H1 (cell line): Measurements from ENCODE around the gene SAXO1. TPM values are rescaled to one million over a fixed set of nuclear protein-coding genes. Genes with fewer than 3 reads are reported as not detected.

Source experiments
- CTCF ChIA-PET: fragments of 300-600 bp; sonication (Branson Sonifier 250); formaldehyde crosslinking; loops from one replicate; lab custom pipeline; 2021; ENCODE audit not compliant: partially characterized antibody; lab: Charles Lee
- POLR2A ChIA-PET: fragments of 300-600 bp; sonication (Branson Sonifier 250); formaldehyde crosslinking; loops from one replicate; lab custom pipeline; 2021; ENCODE audit warnings: inconsistent platforms; ENCODE audit not compliant: partially characterized antibody; lab: Charles Lee
- DNase-seq, 2 experiments: peaks; one replicate each; pipeline versions ENCODE4 v3.0.0 to v3.0.0-alpha.2; 2010 to 2022; ENCODE audit warnings: low spot score in 2 of 2, low read depth in 1 of 2, mixed read lengths in 1 of 2
- FAIRE-seq: peaks from 2 replicates; lab custom pipeline; 2011; peaks lifted over from hg19 to GRCh38; lab: Jason Lieb, UNC
- H2AFZ ChIP-seq: 2 replicates; pipeline ENCODE4 v1.8.1; 2012; ENCODE audit warnings: low read length, inconsistent platforms
- H2AK5ac ChIP-seq: 2 replicates; pipeline ENCODE4 v1.6.1; 2013; ENCODE audit warnings: low read depth, low read length
- H2BK120ac ChIP-seq: replicated peaks from 2 replicates; pipeline ENCODE3; 2013; ENCODE audit warnings: low read depth, low read length, inconsistent platforms
- H2BK12ac ChIP-seq: 2 replicates; pipeline ENCODE4 v1.6.1; 2013; ENCODE audit warnings: low read depth, low read length
- H2BK15ac ChIP-seq: 2 replicates; pipeline ENCODE4 v1.6.1; 2013; ENCODE audit warnings: low read length
- H2BK20ac ChIP-seq: 2 replicates; pipeline ENCODE4 v1.6.1; 2013; ENCODE audit warnings: low read length
- H2BK5ac ChIP-seq: 2 replicates; pipeline ENCODE4 v1.6.1; 2013; ENCODE audit warnings: low read depth, low read length
- H3K14ac ChIP-seq: 2 replicates; pipeline ENCODE4 v1.6.1; 2013; ENCODE audit warnings: inconsistent platforms; ENCODE audit not compliant: insufficient read length
- H3K18ac ChIP-seq: 2 replicates; pipeline ENCODE4 v1.6.1; 2013; ENCODE audit warnings: low read length; ENCODE audit errors: extremely low read depth
- H3K23ac ChIP-seq: 2 replicates; pipeline ENCODE4 v1.6.1; 2013; ENCODE audit warnings: inconsistent platforms; ENCODE audit not compliant: insufficient read length
- H3K23me2 ChIP-seq: 2 replicates; pipeline ENCODE4 v1.6.1; 2013; ENCODE audit warnings: low read depth, low read length
- H3K27ac ChIP-seq: 2 replicates; pipeline ENCODE4 v1.6.1; 2011; ENCODE audit warnings: low read depth, low read length, inconsistent platforms
- H3K27me3 ChIP-seq, 4 experiments: replicated peaks in 1 of 4; 1 replicate in 1 of 4; 2 replicates in 3 of 4; pipeline versions ENCODE4 v1.6.1 to v1.8.1; 2011 to 2013; ENCODE audit warnings: low read length in 3 of 4, mild to moderate bottlenecking in 3 of 4, inconsistent platforms in 2 of 4, mixed read lengths in 2 of 4, moderate library complexity in 1 of 4; ENCODE audit not compliant: control insufficient read depth in 3 of 4, insufficient read depth in 3 of 4; ENCODE audit errors: extremely low read depth in 1 of 4
- H3K36me3 ChIP-seq, 4 experiments: 2 replicates each; pipeline versions ENCODE4 v1.6.1 to v1.8.1; 2011 to 2013; ENCODE audit warnings: mild to moderate bottlenecking in 4 of 4, low read length in 3 of 4, moderate library complexity in 2 of 4, control low read depth in 1 of 4, inconsistent platforms in 1 of 4; ENCODE audit not compliant: insufficient read depth in 4 of 4, control insufficient read depth in 2 of 4
- H3K4ac ChIP-seq: replicated peaks from 2 replicates; pipeline ENCODE3; 2013; ENCODE audit warnings: low read length, low read depth, mixed read lengths, inconsistent platforms; ENCODE audit not compliant: insufficient read length
- H3K4me1 ChIP-seq, 4 experiments: replicated peaks in 1 of 4; 1 replicate in 1 of 4; 2 replicates in 3 of 4; pipeline versions ENCODE4 v1.6.1 to v1.8.1; 2011 to 2013; ENCODE audit warnings: low read length in 3 of 4, inconsistent platforms in 2 of 4, mixed read lengths in 1 of 4; ENCODE audit not compliant: insufficient read depth in 4 of 4, control insufficient read depth in 3 of 4
- H3K4me2 ChIP-seq, 2 experiments: 2 replicates each; pipeline versions ENCODE4 v1.6.1 to v1.8.1; 2011 to 2013; ENCODE audit warnings: low read depth in 2 of 2, low read length in 2 of 2, control low read depth in 1 of 2, inconsistent platforms in 1 of 2, mild to moderate bottlenecking in 1 of 2; ENCODE audit not compliant: insufficient read depth in 1 of 2
- H3K4me3 ChIP-seq, 4 experiments: fragments of 200-600, 300-600 bp in 1 of 4; sonication (generic), shearing (Covaris generic), sonication (Bioruptor Twin) in 1 of 4; 2 replicates each; pipeline versions ENCODE4 v1.5.1 to v1.8.1; 2011 to 2016; ENCODE audit warnings: low read length in 4 of 4, low read depth in 3 of 4, control low read depth in 2 of 4, inconsistent platforms in 2 of 4, mild to moderate bottlenecking in 2 of 4, mixed read lengths in 1 of 4, moderate library complexity in 1 of 4; ENCODE audit not compliant: insufficient read depth in 2 of 4; ENCODE audit errors: extremely low read depth in 1 of 4
- H3K56ac ChIP-seq: replicated peaks from 2 replicates; pipeline ENCODE3; 2013; ENCODE audit warnings: low read depth, mild to moderate bottlenecking, mixed read lengths, low read length, inconsistent platforms; ENCODE audit not compliant: insufficient read length
- H3K79me1 ChIP-seq: 2 replicates; pipeline ENCODE4 v1.6.1; 2013; ENCODE audit warnings: low read depth, low read length, control low read depth
- H3K79me2 ChIP-seq, 2 experiments: 2 replicates each; pipeline versions ENCODE4 v1.6.1 to v1.8.1; 2012 to 2013; ENCODE audit warnings: low read length in 2 of 2, mild to moderate bottlenecking in 2 of 2, inconsistent platforms in 1 of 2; ENCODE audit not compliant: insufficient read depth in 2 of 2, control insufficient read depth in 1 of 2
- H3K9ac ChIP-seq, 4 experiments: replicated peaks in 1 of 4; 1 replicate in 1 of 4; 2 replicates in 3 of 4; pipeline versions ENCODE4 v1.6.1 to v1.8.1; 2011 to 2013; ENCODE audit warnings: low read depth in 3 of 4, low read length in 3 of 4, control low read depth in 2 of 4, mild to moderate bottlenecking in 2 of 4, moderate library complexity in 2 of 4, inconsistent platforms in 1 of 4; ENCODE audit errors: extremely low read depth in 1 of 4
- H3K9me3 ChIP-seq, 2 experiments: 2 replicates each; pipeline versions ENCODE4 v1.6.1 to v1.8.1; 2012 to 2013; ENCODE audit warnings: mild to moderate bottlenecking in 2 of 2, moderate library complexity in 2 of 2, control low read depth in 1 of 2, inconsistent platforms in 1 of 2, low read depth in 1 of 2, low read length in 1 of 2, mixed read lengths in 1 of 2; ENCODE audit not compliant: insufficient read depth in 2 of 2
- H4K20me1 ChIP-seq, 2 experiments: replicated peaks in 1 of 2; 2 replicates each; pipeline versions ENCODE3 to v1.8.1; 2011 to 2013; ENCODE audit warnings: inconsistent platforms in 2 of 2, low read length in 2 of 2, mild to moderate bottlenecking in 1 of 2; ENCODE audit not compliant: insufficient read depth in 2 of 2, control insufficient read depth in 1 of 2
- H4K5ac ChIP-seq: 2 replicates; pipeline ENCODE4 v1.6.1; 2013; ENCODE audit warnings: low read length, low read depth, mixed read lengths, inconsistent platforms; ENCODE audit not compliant: insufficient read length
- H4K8ac ChIP-seq: 2 replicates; pipeline ENCODE4 v1.8.0; 2013; ENCODE audit warnings: mild to moderate bottlenecking, moderate library complexity, low read length, inconsistent platforms; ENCODE audit not compliant: insufficient read depth; ENCODE audit errors: extremely low read depth
- H4K91ac ChIP-seq: replicated peaks from 2 replicates; pipeline ENCODE3; 2013; ENCODE audit warnings: low read length, mixed read lengths, inconsistent platforms; ENCODE audit not compliant: insufficient read length
- CEBPB ChIP-seq: IDR thresholded peaks from 2 replicates; pipeline ENCODE4 v1.6.1; 2012; ENCODE audit warnings: low read depth, low read length
- EZH2 ChIP-seq: fragments of 200-600 bp; sonication (generic); IDR thresholded peaks from 2 replicates; pipeline ENCODE4 v1.7.1; 2012; ENCODE audit warnings: low read depth, mild to moderate bottlenecking, moderate library complexity, low read length, inconsistent platforms; ENCODE audit not compliant: severe bottlenecking
- GABPA ChIP-seq: IDR thresholded peaks from 2 replicates; pipeline ENCODE4 v1.6.1; 2011; ENCODE audit warnings: mild to moderate bottlenecking, low read length, moderate library complexity, borderline replicate concordance; ENCODE audit not compliant: insufficient read depth
- JUND ChIP-seq: IDR thresholded peaks from 2 replicates; pipeline ENCODE4 v1.6.1; 2011; ENCODE audit warnings: mild to moderate bottlenecking, improper control_type of control experiment, low read length
- MAX ChIP-seq: IDR thresholded peaks from 2 replicates; pipeline ENCODE4 v1.6.1; 2012; ENCODE audit warnings: inconsistent platforms
- PHF8 ChIP-seq: fragments of 200-600 bp; sonication (generic); conservative IDR thresholded peaks from 2 replicates; pipeline ENCODE4 v1.7.1; 2012; ENCODE audit warnings: low read depth, mild to moderate bottlenecking, inconsistent platforms, low read length, moderate library complexity
- POLR2A ChIP-seq, 2 experiments: IDR thresholded peaks; 1 replicate in 1 of 2; 2 replicates in 1 of 2; pipeline ENCODE4 v1.6.1; 2011; ENCODE audit warnings: low read depth in 2 of 2, low read length in 2 of 2, mild to moderate bottlenecking in 2 of 2; ENCODE audit errors: control extremely low read depth in 1 of 2
- RBBP5 ChIP-seq: IDR thresholded peaks from 2 replicates; pipeline ENCODE4 v1.7.1; 2012; ENCODE audit warnings: low read depth, mild to moderate bottlenecking, inconsistent platforms, low read length, moderate library complexity, borderline replicate concordance
- SIX5 ChIP-seq: IDR thresholded peaks from 2 replicates; pipeline ENCODE4 v1.6.1; 2011; ENCODE audit warnings: mild to moderate bottlenecking, low read depth, low read length
- WGBS, 2 experiments: shearing (Covaris generic) in 1 of 2; methylation state at CpG; one replicate each; pipeline versions ENCODE4 v1.1.6 to v1.1.7; 2013 to 2015; ENCODE audit warnings: low lambda C conversion rate in 2 of 2, mixed read lengths in 2 of 2, inconsistent platforms in 1 of 2, low coverage in 1 of 2, missing lambda C conversion rate in 1 of 2; ENCODE audit not compliant: insufficient replicate concordance in 2 of 2, insufficient coverage in 1 of 2, insufficient read length in 1 of 2; ENCODE audit errors: extremely low coverage in 1 of 2, missing lambda C conversion rate in 1 of 2; 5-methylcytosine and 5-hydroxymethylcytosine counted together
- polyA plus RNA-seq, 7 experiments: library from polyadenylated mRNA; depleted of rRNA in 3 of 7; stranded (reverse) in 5 of 7; unstranded in 2 of 7; fragments of >200 nt in 5 of 7; fragments of 200-250 nt in 2 of 7; gene quantifications; 1 replicate in 5 of 7; 2 replicates in 1 of 7; 4 replicates in 1 of 7; pipeline versions ENCODE4 v1.2.1 to v1.2.3, GENCODE V29; 2011 to 2013; ENCODE audit warnings: missing spikeins in 2 of 7, mixed read lengths in 2 of 7
- total RNA-seq: library from RNA; stranded (reverse); fragmentation: NEBNext Ultra II Directional; extraction: Animal tissue kit (Norgen Biotek cat#: 25700); gene quantifications from 2 replicates; pipeline ENCODE4 v1.2.1, GENCODE V29; 2021

SAXO1 gene
- total and polyA plus RNA-seq, 2 of the 8 experiments (the other 6 are each of a cell fraction or from before 2014, with no cell fraction given): 0.11 to 0.20 TPM

DNA sequence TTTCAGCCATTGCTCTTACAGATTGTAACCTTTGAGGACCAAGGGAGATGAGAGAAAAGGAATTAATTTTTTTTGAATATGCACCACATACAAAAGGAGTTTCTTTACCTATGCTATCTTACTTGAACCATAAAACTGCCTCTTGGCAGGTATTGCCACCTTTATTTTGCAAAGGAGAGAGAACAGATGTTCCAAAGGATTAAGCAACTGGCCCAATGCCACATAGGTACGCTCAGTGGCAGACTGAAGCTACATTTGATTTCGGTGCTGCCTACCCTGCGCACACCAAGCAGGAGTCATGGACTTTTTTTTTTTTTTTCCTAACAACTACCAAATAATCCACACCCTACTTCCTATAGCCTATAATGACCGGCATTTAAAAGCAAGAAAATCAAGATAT, 43.1 kb downstream of the SAXO1 start:
- Histone ChIP-seq H3K4me1 (no peaks in the 10 kb centered on the region), H3K23me2 (no peaks in the 10 kb centered on the region), H3K36me3 (no peaks in the 10 kb centered on the region), H3K79me1 (no peaks in the 10 kb centered on the region), H3K4me2 (no peak overlapping the region), H2BK120ac (no peak overlapping the region), H3K14ac (no peak overlapping the region), H3K23ac (no peak overlapping the region), H3K18ac (no peak overlapping the region), H4K91ac (no peak overlapping the region), H2BK12ac (no peak overlapping the region), H3K56ac (no peak overlapping the region), H2BK5ac (no peak overlapping the region), H3K4me3 (no peak overlapping the region), H2AFZ (no peak overlapping the region), H3K27ac (no peak overlapping the region), H4K5ac (no peak overlapping the region), H4K20me1 (no peaks in the 10 kb centered on the region), H4K8ac (no peak overlapping the region), H3K79me2 (no peaks in the 10 kb centered on the region), H2BK15ac (no peak overlapping the region), H3K27me3 (no peaks in the 10 kb centered on the region), H2BK20ac (no peak overlapping the region), H2AK5ac (no peak overlapping the region), H3K9ac (no peak overlapping the region), H3K4ac (no peak overlapping the region), H3K9me3 (no peaks in the 10 kb centered on the region; a peak in 1 of 4 replicates)
- TF ChIP-seq POLR2A (IDR thresholded peaks at IDR 0.05; ENCODE audit: control extremely low read depth in 1 of 2, low read depth in 2 of 2, low read length in 2 of 2) (no peak), CEBPB (no peak), GABPA (no peak), SIX5 (no peak), PHF8 (no peak), MAX (no peak), JUND (no peak), EZH2 (no peak), RBBP5 (no peak)
- DNase-seq: no peak
- FAIRE-seq: no peak
- 95% methylated on average over 4 of the region's 4 CpGs; no CpG with 5 or more reads in 1 of the 2 experiments for WGBS, 2 experiments
- ChIA-PET POLR2A (no interaction called here), CTCF (interaction anchor here (0.6 to 1.4 kb wide), 4 partner anchors 10 to 633 kb away, joined by 3 to 4 read pairs (median 3); no protein-coding TSS in a partner anchor)
